MM.1S (cell line): ENCODE measurements around the gene CFAP119.

Source experiments
- DNase-seq: peaks from one replicate; pipeline ENCODE4 v3.0.0-alpha.2; 2015
- H2AFZ ChIP-seq: fragments of 300-600 bp; sonication (generic); 2 replicates; pipeline ENCODE4 v1.6.0; 2016; ENCODE audit warnings: antibody characterized with exemption, low read length
- H3F3A ChIP-seq: fragments of 300-600 bp; sonication (generic); 2 replicates; pipeline ENCODE4 v1.6.1; 2016; ENCODE audit warnings: mild to moderate bottlenecking, antibody characterized with exemption, low read length, moderate library complexity, mixed read lengths; ENCODE audit not compliant: insufficient read depth
- H3K27ac ChIP-seq: fragments of 300-600 bp; sonication (generic); 2 replicates; pipeline ENCODE4 v1.5.1; 2016; ENCODE audit warnings: mild to moderate bottlenecking, low read length
- H3K27me3 ChIP-seq: fragments of 300-600 bp; sonication (generic); replicated peaks from 2 replicates; pipeline ENCODE4 v1.6.0; 2016; ENCODE audit warnings: low read length; ENCODE audit not compliant: insufficient read depth
- H3K36me3 ChIP-seq: fragments of 300-600 bp; sonication (generic); replicated peaks from 2 replicates; pipeline ENCODE4 v1.6.1; 2016; ENCODE audit warnings: mild to moderate bottlenecking, low read length, mixed read lengths; ENCODE audit not compliant: insufficient read depth
- H3K4me1 ChIP-seq: fragments of 300-600 bp; sonication (generic); 2 replicates; pipeline ENCODE4 v1.6.1; 2016; ENCODE audit warnings: low read length, mixed read lengths
- H3K4me2 ChIP-seq: fragments of 300-600 bp; sonication (generic); 2 replicates; pipeline ENCODE4 v1.6.0; 2016; ENCODE audit warnings: low read depth, low read length
- H3K4me3 ChIP-seq: fragments of 300-600 bp; sonication (generic); 2 replicates; pipeline ENCODE4 v1.5.1; 2016; ENCODE audit warnings: low read length, mixed read lengths
- H3K79me2 ChIP-seq: fragments of 300-600 bp; sonication (generic); 2 replicates; pipeline ENCODE4 v1.6.1; 2016; ENCODE audit warnings: mixed run types, low read length, mixed read lengths
- H3K9ac ChIP-seq: fragments of 300-600 bp; sonication (generic); 2 replicates; pipeline ENCODE4 v1.6.1; 2016; ENCODE audit warnings: low read length, mixed read lengths
- H3K9me2 ChIP-seq: fragments of 300-600 bp; sonication (generic); replicated peaks from 2 replicates; pipeline ENCODE4 v1.6.1; 2016; ENCODE audit warnings: mild to moderate bottlenecking, low read length, mixed read lengths; ENCODE audit not compliant: insufficient read depth
- H3K9me3 ChIP-seq: fragments of 300-600 bp; sonication (generic); replicated peaks from 2 replicates; pipeline ENCODE4 v1.6.1; 2016; ENCODE audit warnings: mild to moderate bottlenecking, low read length, mixed read lengths; ENCODE audit not compliant: insufficient read depth
- H4K20me1 ChIP-seq: fragments of 300-600 bp; sonication (generic); 2 replicates; pipeline ENCODE4 v1.6.1; 2016; ENCODE audit warnings: mild to moderate bottlenecking, low read length, moderate library complexity, mixed read lengths; ENCODE audit not compliant: insufficient read depth
- CTCF ChIP-seq: fragments of 300-600 bp; sonication (generic); IDR thresholded peaks from 2 replicates; pipeline ENCODE4 v1.5.1; 2016; ENCODE audit warnings: antibody characterized with exemption, low read length, mixed read lengths
- EZH2 ChIP-seq: fragments of 300-600 bp; sonication (generic); optimal IDR thresholded peaks from 2 replicates; pipeline ENCODE3; 2017; ENCODE audit warnings: low read depth, mild to moderate bottlenecking, antibody characterized with exemption, low read length, mixed read lengths
- EZH2phosphoT487 ChIP-seq: fragments of 300-600 bp; sonication (generic); IDR thresholded peaks from 2 replicates; pipeline ENCODE4 v1.6.1; 2018; ENCODE audit warnings: antibody characterized with exemption, low read length

Gene CFAP119

GRCh38 chr16:30786936-30787612 is 25.2 kb upstream of the CFAP119 start, which contains the start of gene ZNF629:
ZNF629 (minus strand) TSS chr16:30787205; CDS start chr16:30784482, 2,723 bp downstream.
- Histone ChIP-seq H3K36me3 (no peaks in the 10 kb centered on the region), H3K9ac (peak within 1 kb of the TSS; percentile 60; the same call in 1 of the 2 replicates), H3K9me3 (no peaks in the 10 kb centered on the region), H2AFZ (peak within 1 kb of the TSS; percentile 70), H3F3A (no peaks in the 10 kb centered on the region), H3K4me2 (peak within 1 kb of the TSS; percentile 86), H3K4me3 (peak within 1 kb of the TSS; percentile 86), H3K4me1 (no peaks in the 10 kb centered on the region), H4K20me1 (no peaks in the 10 kb centered on the region), H3K9me2 (no peaks in the 10 kb centered on the region), H3K79me2 (no peaks in the 10 kb centered on the region), H3K27me3 (no peaks in the 10 kb centered on the region), H3K27ac (no peak within 1 kb of the TSS)
- no peak for DNase-seq
- TF ChIP-seq CTCF (no peak), EZH2phosphoT487 (no peak), EZH2 (no peak)

- TF ChIP-seq EZH2 (no peak), EZH2phosphoT487 (no peak), CTCF (no peak)
- Histone ChIP-seq H3K9me2 (no peaks in the 10 kb centered on the region), H3K4me2 (peak overlapping the region; percentile 86), H3K27me3 (no peaks in the 10 kb centered on the region), H3K4me1 (no peaks in the 10 kb centered on the region), H3K36me3 (no peaks in the 10 kb centered on the region), H2AFZ (peak overlapping the region; percentile 45), H3K9me3 (no peaks in the 10 kb centered on the region), H3F3A (no peaks in the 10 kb centered on the region), H3K79me2 (no peaks in the 10 kb centered on the region), H4K20me1 (no peaks in the 10 kb centered on the region), H3K9ac (peak overlapping the region; percentile 60; the same call in 1 of the 2 replicates), H3K27ac (no peak overlapping the region), H3K4me3 (peak overlapping the region; percentile 86)
- no peak for DNase-seq
Measured at GRCh38 chr16:30786115-30786935, 24.5 kb upstream of the CFAP119 start.

- Histone ChIP-seq H3K9me2 (no peaks in the 10 kb centered on the region), H3K9me3 (no peaks in the 10 kb centered on the region), H2AFZ (no peak overlapping the region), H3K79me2 (no peaks in the 10 kb centered on the region), H4K20me1 (no peaks in the 10 kb centered on the region), H3K27me3 (no peaks in the 10 kb centered on the region), H3F3A (no peaks in the 10 kb centered on the region), H3K4me2 (no peak overlapping the region), H3K4me3 (no peak overlapping the region), H3K4me1 (no peaks in the 10 kb centered on the region), H3K27ac (no peak overlapping the region), H3K36me3 (no peaks in the 10 kb centered on the region), H3K9ac (no peak overlapping the region)
- DNase-seq = no peak
- no peak for TF ChIP-seq EZH2phosphoT487
- no peak for TF ChIP-seq EZH2
- TF ChIP-seq CTCF = no peak
Measured at GRCh38 chr16:30785126-30786106, 23.6 kb upstream of the CFAP119 start.
